Posterior vena cava (tissue), 2 donors: ENCODE data around the gene TAF6. TPM values are rescaled to one million over a fixed set of nuclear protein-coding genes. Genes with fewer than 3 reads are reported as not detected.

Source experiments
- DNase-seq: peaks from one replicate; pipeline ENCODE4 v3.0.0-alpha.2; 2020; ENCODE audit warnings: low spot score
- intact Hi-C, 2 donors: fragments of 100-400 bp; cut with DNase I; formaldehyde crosslinking; loops; one replicate each; pipeline versions ENCODE4 v1.14.1 to v1.14.2; 2022 to 2023
- total RNA-seq, 2 donors: library from RNA; stranded (reverse); fragmentation: NEBNext Ultra II Directional; extraction: Animal tissue kit (Norgen Biotek cat#: 25700); gene quantifications; one replicate each; pipeline ENCODE4 v1.2.1, GENCODE V29; 2021
- donor health status: DM: yes; HTN: yes; CAD: no.
- donor health status: DM: yes; HTN: yes; CAD: no.

The TAF6 gene
- total RNA-seq, 2 donors from 2014 or later, result 34.3 to 35.4 TPM

GRCh38 chr7:100102950-100103840 lies 16.0 kb downstream of the TAF6 start:
- no peak for DNase-seq
- intact Hi-C loops, result no loop called here

- intact Hi-C loops, result no loop called here
These were observed 17.9 kb downstream of the TAF6 start, which contains the start of the genes AP4M1 and MCM7 for GRCh38 chr7:100101016-100101862. Gene AP4M1 (plus strand): TSS chr7:100101643. CDS start chr7:100101715, 72 bp downstream. Gene MCM7 (minus strand): TSS chr7:100101397. CDS start chr7:100101294, 103 bp downstream.

GRCh38 chr7:100100420-100101015 lies 18.6 kb downstream of the TAF6 start:
- intact Hi-C loops, result no loop called here
- DNase-seq, result peak; percentile 98

More at GRCh38 chr7:100101016-100101862, 17.9 kb downstream of the TAF6 start, which contains the start of the genes AP4M1 and MCM7:
- DNase-seq, result peak; percentile 100

GRCh38 chr7:100099452-100099851 lies 19.7 kb downstream of the TAF6 start:
- DNase-seq, result no peak
- intact Hi-C loops, result no loop called here

- no peak for DNase-seq
- intact Hi-C loops, result no loop called here
These were observed 20.2 kb downstream of the TAF6 start for GRCh38 chr7:100098913-100099312.

GRCh38 chr7:100095704-100096103 lies 23.5 kb downstream of the TAF6 start:
- intact Hi-C loops, result no loop called here
- DNase-seq, result no peak

GRCh38 chr7:100095289-100095688 lies 23.9 kb downstream of the TAF6 start:
- intact Hi-C loops, result no loop called here

GRCh38 chr7:100093925-100094486 lies 25.2 kb downstream of the TAF6 start:
- DNase-seq, result no peak
- intact Hi-C loops, result no loop called here

More at GRCh38 chr7:100095289-100095688, 23.9 kb downstream of the TAF6 start:
- no peak for DNase-seq

- no peak for DNase-seq
- intact Hi-C loops, result no loop called here
These were observed 25.7 kb downstream of the TAF6 start for GRCh38 chr7:100093498-100093897.

- no peak for DNase-seq
- intact Hi-C loops, result no loop called here
These were observed 26.1 kb downstream of the TAF6 start for GRCh38 chr7:100093054-100093453.

GRCh38 chr7:100091411-100092181 lies 27.6 kb downstream of the TAF6 start:
- DNase-seq, result no peak
- intact Hi-C loops, result no loop called here

- no peak for DNase-seq
- intact Hi-C loops, result no loop called here
These were observed 28.4 kb downstream of the TAF6 start for GRCh38 chr7:100090527-100091410.

GRCh38 chr7:100089458-100090196 lies 29.5 kb downstream of the TAF6 start:
- intact Hi-C loops, result no loop called here

GRCh38 chr7:100088621-100089457 lies 30.3 kb downstream of the TAF6 start, which contains the start of gene COPS6:
Gene COPS6 (plus strand): TSS chr7:100088969. CDS start chr7:100088991, 22 bp downstream.
- intact Hi-C loops, result no loop called here
- DNase-seq, result peak; percentile 95

More at GRCh38 chr7:100089458-100090196, 29.5 kb downstream of the TAF6 start:
- no peak for DNase-seq

- intact Hi-C loops, result no loop called here
These were observed 31.0 kb downstream of the TAF6 start for GRCh38 chr7:100088095-100088620.

More at GRCh38 chr7:100088095-100088620, 31.0 kb downstream of the TAF6 start:
- DNase-seq, result no peak
